IPS-20b (cell line): ENCODE measurements around the gene TLL1.

Experiments used
- H3K27ac ChIP-seq: one replicate; pipeline ENCODE4 v1.5.1; 2013; ENCODE audit warnings: low read length
- H3K27me3 ChIP-seq: 2 replicates; pipeline ENCODE4 v1.6.1; 2013; ENCODE audit warnings: mild to moderate bottlenecking, low read length, inconsistent platforms; ENCODE audit not compliant: insufficient read depth
- H3K36me3 ChIP-seq: 2 replicates; pipeline ENCODE4 v1.6.1; 2013; ENCODE audit warnings: low read depth, mild to moderate bottlenecking, inconsistent platforms, low read length, moderate library complexity; ENCODE audit not compliant: insufficient read depth
- H3K4me1 ChIP-seq: 2 replicates; pipeline ENCODE4 v1.6.1; 2013; ENCODE audit warnings: mild to moderate bottlenecking, control low read depth, inconsistent platforms, low read length, moderate library complexity; ENCODE audit not compliant: insufficient read depth
- H3K4me3 ChIP-seq: 2 replicates; pipeline ENCODE4 v1.5.1; 2013; ENCODE audit warnings: mild to moderate bottlenecking, low read length, inconsistent platforms
- H3K9ac ChIP-seq: 2 replicates; pipeline ENCODE4 v1.6.1; 2013; ENCODE audit warnings: low read depth, mild to moderate bottlenecking, inconsistent platforms, low read length, moderate library complexity
- H3K9me3 ChIP-seq: 2 replicates; pipeline ENCODE4 v1.6.1; 2013; ENCODE audit warnings: mild to moderate bottlenecking, low read depth, low read length, inconsistent platforms; ENCODE audit not compliant: insufficient read depth

The TLL1 gene

GRCh38 chr4:166019441-166020220 lies 146.6 kb downstream of the TLL1 start:
- Histone ChIP-seq H3K9me3 (no peaks in the 10 kb centered on the region), H3K27me3 (no peaks in the 10 kb centered on the region), H3K4me3 (no peak overlapping the region), H3K4me1 (no peaks in the 10 kb centered on the region), H3K27ac (no peak overlapping the region), H3K36me3 (no peaks in the 10 kb centered on the region), H3K9ac (no peak overlapping the region)

GRCh38 chr4:166021617-166022016 lies 148.6 kb downstream of the TLL1 start:
- no peak overlapping the region for H3K4me3 ChIP-seq
- H3K9ac ChIP-seq = no peak overlapping the region
- no peaks in the 10 kb centered on the region for H3K4me1 ChIP-seq
- no peaks in the 10 kb centered on the region for H3K36me3 ChIP-seq
- no peak overlapping the region for H3K27ac ChIP-seq
- no peaks in the 10 kb centered on the region for H3K9me3 ChIP-seq
- H3K27me3 ChIP-seq = no peaks in the 10 kb centered on the region

GRCh38 chr4:166034965-166035364 lies 161.9 kb downstream of the TLL1 start:
- H3K27ac ChIP-seq = no peak overlapping the region
- no peak overlapping the region for H3K9ac ChIP-seq
- no peak overlapping the region for H3K4me3 ChIP-seq
- peaks cover 10% of the 10 kb centered on the region; the same call in 1 of the 2 replicates for H3K4me1 ChIP-seq
- no peaks in the 10 kb centered on the region for H3K36me3 ChIP-seq
- no peaks in the 10 kb centered on the region for H3K9me3 ChIP-seq
- H3K27me3 ChIP-seq = no peaks in the 10 kb centered on the region

GRCh38 chr4:166039822-166040221 lies 166.8 kb downstream of the TLL1 start:
- Histone ChIP-seq H3K36me3 (no peaks in the 10 kb centered on the region), H3K4me3 (no peak overlapping the region), H3K27ac (no peak overlapping the region), H3K27me3 (no peaks in the 10 kb centered on the region), H3K4me1 (peaks cover 10% of the 10 kb centered on the region; the same call in 1 of the 2 replicates), H3K9me3 (no peaks in the 10 kb centered on the region), H3K9ac (no peak overlapping the region)

- H3K9ac ChIP-seq = no peak overlapping the region
- no peak overlapping the region for H3K4me3 ChIP-seq
Observed at GRCh38 chr4:166042510-166043055, 169.5 kb downstream of the TLL1 start.

GRCh38 chr4:166043801-166044200 lies 170.8 kb downstream of the TLL1 start:
- Histone ChIP-seq H3K27me3 (no peaks in the 10 kb centered on the region), H3K9ac (no peak overlapping the region), H3K4me3 (no peak overlapping the region), H3K27ac (no peak overlapping the region), H3K36me3 (no peaks in the 10 kb centered on the region), H3K9me3 (no peaks in the 10 kb centered on the region), H3K4me1 (no peaks in the 10 kb centered on the region)

More at GRCh38 chr4:166042510-166043055, 169.5 kb downstream of the TLL1 start:
- Histone ChIP-seq H3K9me3 (no peaks in the 10 kb centered on the region), H3K27ac (no peak overlapping the region), H3K4me1 (peaks cover 10% of the 10 kb centered on the region; the same call in 1 of the 2 replicates), H3K36me3 (no peaks in the 10 kb centered on the region), H3K27me3 (no peaks in the 10 kb centered on the region)

- H3K27ac ChIP-seq = no peak overlapping the region
- no peaks in the 10 kb centered on the region for H3K4me1 ChIP-seq
- H3K4me3 ChIP-seq = no peak overlapping the region
- H3K36me3 ChIP-seq = no peaks in the 10 kb centered on the region
- no peaks in the 10 kb centered on the region for H3K27me3 ChIP-seq
- no peak overlapping the region for H3K9ac ChIP-seq
- no peaks in the 10 kb centered on the region for H3K9me3 ChIP-seq
Observed at GRCh38 chr4:166044871-166045270, 171.8 kb downstream of the TLL1 start.

- no peak overlapping the region for H3K9ac ChIP-seq
- no peaks in the 10 kb centered on the region for H3K4me1 ChIP-seq
- H3K36me3 ChIP-seq = no peaks in the 10 kb centered on the region
- no peaks in the 10 kb centered on the region for H3K9me3 ChIP-seq
- H3K27ac ChIP-seq = no peak overlapping the region
- H3K27me3 ChIP-seq = no peaks in the 10 kb centered on the region
- H3K4me3 ChIP-seq = no peak overlapping the region
Observed at GRCh38 chr4:166045457-166045856, 172.4 kb downstream of the TLL1 start.

- Histone ChIP-seq H3K27me3 (no peaks in the 10 kb centered on the region), H3K27ac (no peak overlapping the region), H3K4me1 (no peaks in the 10 kb centered on the region), H3K9me3 (no peaks in the 10 kb centered on the region), H3K36me3 (no peaks in the 10 kb centered on the region), H3K9ac (no peak overlapping the region), H3K4me3 (no peak overlapping the region)
Observed at GRCh38 chr4:166049036-166049435, 176.0 kb downstream of the TLL1 start.

- Histone ChIP-seq H3K27ac (no peak overlapping the region), H3K36me3 (no peaks in the 10 kb centered on the region), H3K27me3 (no peaks in the 10 kb centered on the region), H3K9ac (no peak overlapping the region), H3K9me3 (no peaks in the 10 kb centered on the region), H3K4me3 (no peak overlapping the region), H3K4me1 (no peaks in the 10 kb centered on the region)
Observed at GRCh38 chr4:166064721-166065120, 191.7 kb downstream of the TLL1 start.

GRCh38 chr4:166065324-166065723 lies 192.3 kb downstream of the TLL1 start:
- no peak overlapping the region for H3K27ac ChIP-seq
- H3K4me3 ChIP-seq = no peak overlapping the region
- H3K9ac ChIP-seq = no peak overlapping the region
- H3K4me1 ChIP-seq = no peaks in the 10 kb centered on the region
- H3K27me3 ChIP-seq = no peaks in the 10 kb centered on the region
- no peaks in the 10 kb centered on the region for H3K9me3 ChIP-seq
- H3K36me3 ChIP-seq = no peaks in the 10 kb centered on the region

- Histone ChIP-seq H3K27me3 (no peaks in the 10 kb centered on the region), H3K9ac (no peak overlapping the region), H3K4me3 (no peak overlapping the region), H3K4me1 (no peaks in the 10 kb centered on the region), H3K9me3 (no peaks in the 10 kb centered on the region), H3K27ac (no peak overlapping the region), H3K36me3 (no peaks in the 10 kb centered on the region)
Observed at GRCh38 chr4:166066936-166067335, 193.9 kb downstream of the TLL1 start.
